Epithelial cell of proximal tubule (primary cell): Measurements from ENCODE around the gene IFT52. TPM values are rescaled to one million over a fixed set of nuclear protein-coding genes. Genes with fewer than 3 reads are reported as not detected.

Experiments
- DNase-seq: peaks from one replicate; pipeline ENCODE4 v3.0.0-alpha.2; 2011; ENCODE audit warnings: low read depth
- H3K4me3 ChIP-seq: 2 replicates; pipeline ENCODE4 v1.5.1; 2011; ENCODE audit warnings: low read depth, mild to moderate bottlenecking, low read length
- CTCF ChIP-seq: conservative IDR thresholded peaks from 2 replicates; pipeline ENCODE4 v1.5.1; 2012; ENCODE audit warnings: low read depth, mild to moderate bottlenecking, low read length
- total RNA-seq: library from RNA; depleted of rRNA; stranded (reverse); fragments of >200 nt; gene quantifications from 2 replicates; pipeline ENCODE4 v1.2.3, GENCODE V29; 2015

IFT52 gene
- total RNA-seq, 1 donor from 2014 or later = 21.2 TPM

GRCh38 chr20:43567477-43567876, 23.3 kb upstream of the IFT52 start:
- no peak overlapping the region for H3K4me3 ChIP-seq
- TF ChIP-seq CTCF = no peak
- no peak for DNase-seq

- no peak overlapping the region for H3K4me3 ChIP-seq
- no peak for DNase-seq
- no peak for TF ChIP-seq CTCF
Observed at GRCh38 chr20:43568706-43569105, 22.0 kb upstream of the IFT52 start.

GRCh38 chr20:43569282-43569681, 21.5 kb upstream of the IFT52 start:
- H3K4me3 ChIP-seq = no peak overlapping the region
- TF ChIP-seq CTCF = no peak
- DNase-seq = no peak

GRCh38 chr20:43570496-43570895, 20.2 kb upstream of the IFT52 start:
- no peak for DNase-seq
- no peak for TF ChIP-seq CTCF
- H3K4me3 ChIP-seq = no peak overlapping the region

GRCh38 chr20:43571310-43571709, 19.4 kb upstream of the IFT52 start:
- DNase-seq = no peak
- no peak overlapping the region for H3K4me3 ChIP-seq
- TF ChIP-seq CTCF = no peak

GRCh38 chr20:43571771-43572170, 19.0 kb upstream of the IFT52 start:
- no peak for TF ChIP-seq CTCF
- no peak for DNase-seq
- no peak overlapping the region for H3K4me3 ChIP-seq

- no peak for DNase-seq
- no peak for TF ChIP-seq CTCF
- H3K4me3 ChIP-seq = no peak overlapping the region
Observed at GRCh38 chr20:43572891-43573290, 17.8 kb upstream of the IFT52 start.
